SK-N-SH treated with all-trans-retinoic acid at 6 μM for 48 hours (cell line): ENCODE data around the gene ELMO1.

Experiments
- ARNTL ChIP-seq: fragments of 450-650 bp; formaldehyde crosslinking; IDR thresholded peaks from 2 replicates; pipeline ENCODE4 v1.5.0; 2020; ENCODE audit warnings: low read depth, mild to moderate bottlenecking, moderate library complexity, borderline replicate concordance
- BACH2 ChIP-seq: fragments of 250-450 bp; sonication (Bioruptor Pico); IDR thresholded peaks from 2 replicates; pipeline ENCODE4 v1.9.0; 2021; ENCODE audit warnings: mild to moderate bottlenecking, borderline replicate concordance
- CSDC2 ChIP-seq: fragments of 250-450 bp; sonication (Bioruptor Pico); IDR thresholded peaks from 2 replicates; pipeline ENCODE4 v1.5.0; 2020; ENCODE audit warnings: mild to moderate bottlenecking, moderate library complexity
- ESRRG ChIP-seq: fragments of 250-450 bp; sonication (Bioruptor Pico); IDR thresholded peaks from 2 replicates; pipeline ENCODE4 v1.6.1; 2021; ENCODE audit warnings: mild to moderate bottlenecking
- OSR1 ChIP-seq: fragments of 250-450 bp; sonication (Bioruptor Pico); IDR thresholded peaks from 2 replicates; pipeline ENCODE4 v1.8.0; 2022; ENCODE audit warnings: moderate library complexity, mild to moderate bottlenecking, inconsistent platforms
- PATZ1 ChIP-seq: fragments of 250-450 bp; sonication (Bioruptor Pico); IDR thresholded peaks from 2 replicates; pipeline ENCODE4 v1.8.0; 2020; ENCODE audit warnings: mild to moderate bottlenecking, moderate library complexity, borderline replicate concordance
- PPARA ChIP-seq: fragments of 250-450 bp; sonication (Bioruptor Pico); IDR thresholded peaks from 2 replicates; pipeline ENCODE4 v1.5.0; 2020; ENCODE audit warnings: mild to moderate bottlenecking, borderline replicate concordance
- RARB ChIP-seq: fragments of 250-450 bp; sonication (Bioruptor Pico); IDR thresholded peaks from 2 replicates; pipeline ENCODE4 v1.8.0; 2021; ENCODE audit warnings: mild to moderate bottlenecking, moderate library complexity
- TOX ChIP-seq: fragments of 250-450 bp; sonication (Bioruptor Pico); IDR thresholded peaks from 2 replicates; pipeline ENCODE4 v1.8.0; 2021; ENCODE audit warnings: mild to moderate bottlenecking, moderate library complexity, borderline replicate concordance
- TSHZ2 ChIP-seq: fragments of 250-450 bp; sonication (Bioruptor Pico); IDR thresholded peaks from 2 replicates; pipeline ENCODE4 v1.5.0; 2020; ENCODE audit warnings: mild to moderate bottlenecking, moderate library complexity
- ZFP3 ChIP-seq: fragments of 250-450 bp; sonication (Bioruptor Pico); IDR thresholded peaks from 2 replicates; pipeline ENCODE4 v1.5.0; 2020; ENCODE audit warnings: mild to moderate bottlenecking, moderate library complexity
- ZNF8 ChIP-seq: fragments of 450-650 bp; formaldehyde crosslinking; IDR thresholded peaks from 2 replicates; pipeline ENCODE4 v1.5.0; 2020; ENCODE audit warnings: mild to moderate bottlenecking, moderate library complexity
- TF ChIP-seq, protein P1 (sequence below): fragments of 250-450 bp; sonication (Bioruptor Pico); IDR thresholded peaks from 2 replicates; pipeline ENCODE4 v1.5.1; 2021; ENCODE audit warnings: mild to moderate bottlenecking, moderate library complexity

DNA sequence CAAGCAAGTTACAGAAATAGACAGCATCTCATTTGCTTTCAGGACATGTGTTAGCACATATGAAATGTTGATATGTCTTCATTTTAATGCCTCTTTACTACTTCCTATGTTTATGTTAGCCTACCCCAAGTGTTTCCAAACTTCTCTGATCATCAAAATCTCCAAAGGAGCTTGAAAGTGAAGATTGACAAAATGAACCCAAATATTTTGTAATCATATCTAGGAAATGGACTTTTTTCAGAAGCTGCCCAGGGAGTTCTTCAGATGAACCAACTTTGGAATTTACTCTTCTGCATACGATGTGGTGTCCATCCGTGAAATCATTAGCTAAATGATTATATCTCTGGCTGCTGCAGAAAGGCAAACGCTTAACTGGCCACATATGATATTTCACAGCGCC is 623.2 kb downstream of the ELMO1 start:
- TF ChIP-seq TSHZ2 (CRISPR knock-in tag) (no peak), ARNTL (CRISPR knock-in tag) (no peak), PPARA (CRISPR knock-in tag) (no peak), RARB (CRISPR knock-in tag) (no peak), ZFP3 (CRISPR knock-in tag) (no peak), CSDC2 (CRISPR knock-in tag) (no peak), ZNF8 (CRISPR knock-in tag) (no peak), TOX (CRISPR knock-in tag) (no peak), OSR1 (CRISPR knock-in tag) (no peak), BACH2 (CRISPR knock-in tag) (no peak), ESRRG (CRISPR knock-in tag) (no peak), PATZ1 (CRISPR knock-in tag) (no peak)
- TF ChIP-seq, protein P1, sequence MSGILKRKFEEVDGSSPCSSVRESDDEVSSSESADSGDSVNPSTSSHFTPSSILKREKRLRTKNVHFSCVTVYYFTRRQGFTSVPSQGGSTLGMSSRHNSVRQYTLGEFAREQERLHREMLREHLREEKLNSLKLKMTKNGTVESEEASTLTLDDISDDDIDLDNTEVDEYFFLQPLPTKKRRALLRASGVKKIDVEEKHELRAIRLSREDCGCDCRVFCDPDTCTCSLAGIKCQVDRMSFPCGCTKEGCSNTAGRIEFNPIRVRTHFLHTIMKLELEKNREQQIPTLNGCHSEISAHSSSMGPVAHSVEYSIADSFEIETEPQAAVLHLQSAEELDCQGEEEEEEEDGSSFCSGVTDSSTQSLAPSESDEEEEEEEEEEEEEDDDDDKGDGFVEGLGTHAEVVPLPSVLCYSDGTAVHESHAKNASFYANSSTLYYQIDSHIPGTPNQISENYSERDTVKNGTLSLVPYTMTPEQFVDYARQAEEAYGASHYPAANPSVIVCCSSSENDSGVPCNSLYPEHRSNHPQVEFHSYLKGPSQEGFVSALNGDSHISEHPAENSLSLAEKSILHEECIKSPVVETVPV = no peak
